ENCODE measurements around the gene TEX13D. TPM values are rescaled to one million over a fixed set of nuclear protein-coding genes. Genes with fewer than 3 reads are reported as not detected.

The TEX13D gene
- total RNA-seq, 6 donors from 2014 or later = not detected

DNA sequence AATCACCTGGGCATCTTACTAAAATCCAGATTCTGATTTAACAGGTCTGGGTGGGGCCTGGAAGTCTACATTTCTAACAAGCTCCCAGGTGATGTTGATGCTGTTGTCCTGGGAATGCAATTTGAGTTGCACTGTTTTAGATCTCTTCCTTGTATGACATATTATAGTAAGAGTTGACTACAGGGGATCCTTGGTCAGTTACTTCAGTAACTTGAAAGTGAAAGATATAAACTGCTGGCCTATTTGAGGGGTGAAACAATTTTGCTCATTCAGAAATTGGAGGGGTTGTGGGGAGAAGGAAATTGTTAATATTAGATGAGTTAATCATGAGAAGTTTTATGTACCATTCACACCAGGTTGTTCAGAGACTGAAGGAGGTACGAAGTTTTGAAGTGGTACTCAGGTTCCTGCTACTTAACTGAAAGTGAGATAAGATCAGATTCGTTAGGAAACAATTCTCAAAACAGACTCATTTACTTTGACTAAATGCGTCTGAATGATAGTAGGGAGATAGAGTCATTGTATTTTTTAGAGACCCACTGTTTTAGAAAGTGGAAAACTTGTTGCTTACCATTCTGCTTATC lies 26.4 kb downstream of the TEX13D start:
- ATAC-seq (ENCODE audit: low FRiP score in 2 of 2) = no peak
- Histone ChIP-seq H3K9me3 (no peaks in the 10 kb centered on the region), H3K27me3 (no peaks in the 10 kb centered on the region), H3K27ac (no peak overlapping the region), H3K4me1 (peaks cover 0 to 7% (median 0%) of the 10 kb centered on the region in 4 donors), H3K36me3 (no peaks in the 10 kb centered on the region), H3K4me3 (no peak overlapping the region)
- 25 to 43% methylated on average over 3 of the region's 3 CpGs for WGBS, 2 donors
- TF ChIP-seq EP300 (IDR thresholded peaks at IDR 0.05) (no peak), POLR2AphosphoS5 (IDR thresholded peaks at IDR 0.05) (no peak), POLR2A (IDR thresholded peaks at IDR 0.05) (no peak)
- TF ChIP-seq, protein P1, sequence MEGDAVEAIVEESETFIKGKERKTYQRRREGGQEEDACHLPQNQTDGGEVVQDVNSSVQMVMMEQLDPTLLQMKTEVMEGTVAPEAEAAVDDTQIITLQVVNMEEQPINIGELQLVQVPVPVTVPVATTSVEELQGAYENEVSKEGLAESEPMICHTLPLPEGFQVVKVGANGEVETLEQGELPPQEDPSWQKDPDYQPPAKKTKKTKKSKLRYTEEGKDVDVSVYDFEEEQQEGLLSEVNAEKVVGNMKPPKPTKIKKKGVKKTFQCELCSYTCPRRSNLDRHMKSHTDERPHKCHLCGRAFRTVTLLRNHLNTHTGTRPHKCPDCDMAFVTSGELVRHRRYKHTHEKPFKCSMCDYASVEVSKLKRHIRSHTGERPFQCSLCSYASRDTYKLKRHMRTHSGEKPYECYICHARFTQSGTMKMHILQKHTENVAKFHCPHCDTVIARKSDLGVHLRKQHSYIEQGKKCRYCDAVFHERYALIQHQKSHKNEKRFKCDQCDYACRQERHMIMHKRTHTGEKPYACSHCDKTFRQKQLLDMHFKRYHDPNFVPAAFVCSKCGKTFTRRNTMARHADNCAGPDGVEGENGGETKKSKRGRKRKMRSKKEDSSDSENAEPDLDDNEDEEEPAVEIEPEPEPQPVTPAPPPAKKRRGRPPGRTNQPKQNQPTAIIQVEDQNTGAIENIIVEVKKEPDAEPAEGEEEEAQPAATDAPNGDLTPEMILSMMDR (IDR thresholded peaks at IDR 0.05) = no peak
- DNase-seq = no peak

DNA sequence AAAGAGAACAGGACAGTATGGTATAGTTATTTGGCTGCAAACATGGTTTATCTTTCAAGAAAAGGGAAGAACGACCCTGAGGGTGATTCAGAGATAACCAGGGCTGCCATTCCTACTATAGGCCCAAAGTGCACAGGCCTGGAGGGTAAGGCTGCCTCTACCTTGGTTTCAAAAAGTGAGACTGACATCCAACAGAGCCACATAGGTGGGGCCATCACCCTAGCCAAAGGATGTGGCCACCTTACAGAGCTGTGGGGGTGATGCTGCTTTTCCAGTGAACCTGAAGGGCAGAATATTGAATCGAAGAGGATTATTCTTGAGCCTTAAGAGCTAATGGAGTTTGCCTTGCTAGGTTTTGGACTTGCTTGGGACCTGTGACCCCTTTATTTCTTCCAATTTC lies 29.6 kb downstream of the TEX13D start:
- Histone ChIP-seq H3K9me3 (no peaks in the 10 kb centered on the region), H3K4me3 (no peak overlapping the region), H3K36me3 (no peaks in the 10 kb centered on the region), H3K27me3 (no peaks in the 10 kb centered on the region), H3K27ac (no peak overlapping the region), H3K4me1 (peaks cover 0 to 7% (median 0%) of the 10 kb centered on the region in 4 donors)
- ATAC-seq (ENCODE audit: low FRiP score in 2 of 2) (no peak), DNase-seq (no peak)
- 48 to 70% methylated on average over 2 of the region's 2 CpGs for WGBS, 2 donors
- TF ChIP-seq, protein P1 (IDR thresholded peaks at IDR 0.05) = no peak
- TF ChIP-seq EP300 (IDR thresholded peaks at IDR 0.05) (no peak), POLR2AphosphoS5 (IDR thresholded peaks at IDR 0.05) (no peak), POLR2A (IDR thresholded peaks at IDR 0.05) (no peak)

DNA sequence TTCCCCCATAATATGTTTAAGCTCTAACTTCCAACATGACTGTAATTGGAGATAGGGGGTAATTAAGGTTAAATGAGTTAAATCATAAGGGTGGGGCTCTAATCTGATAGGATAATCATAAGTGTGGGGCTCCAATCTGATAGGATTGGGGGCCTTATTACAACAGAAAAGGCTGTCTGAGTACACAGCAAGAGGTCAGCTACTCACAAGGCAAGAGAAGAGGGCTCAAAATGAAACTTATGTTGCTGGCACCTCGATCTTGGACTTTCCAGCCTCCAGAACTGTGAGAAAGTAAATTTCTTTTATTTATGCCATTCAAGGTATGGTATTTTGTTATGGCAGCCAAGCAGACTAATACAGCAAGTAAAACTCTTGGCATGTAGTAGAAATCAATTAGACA lies 30.3 kb downstream of the TEX13D start:
- ATAC-seq (ENCODE audit: low FRiP score in 2 of 2) = no peak
- DNase-seq = no peak
- Histone ChIP-seq H3K4me3 (no peak overlapping the region), H3K36me3 (no peaks in the 10 kb centered on the region), H3K9me3 (no peaks in the 10 kb centered on the region), H3K4me1 (peaks cover 0 to 7% (median 0%) of the 10 kb centered on the region in 4 donors), H3K27me3 (no peaks in the 10 kb centered on the region), H3K27ac (no peak overlapping the region)
- WGBS, 2 donors = 54 to 83% methylated on average over 1 of the region's 1 CpG
- TF ChIP-seq EP300 (IDR thresholded peaks at IDR 0.05) (no peak), POLR2A (IDR thresholded peaks at IDR 0.05) (no peak), POLR2AphosphoS5 (IDR thresholded peaks at IDR 0.05) (no peak)
- TF ChIP-seq, protein P1 (IDR thresholded peaks at IDR 0.05) = no peak

DNA sequence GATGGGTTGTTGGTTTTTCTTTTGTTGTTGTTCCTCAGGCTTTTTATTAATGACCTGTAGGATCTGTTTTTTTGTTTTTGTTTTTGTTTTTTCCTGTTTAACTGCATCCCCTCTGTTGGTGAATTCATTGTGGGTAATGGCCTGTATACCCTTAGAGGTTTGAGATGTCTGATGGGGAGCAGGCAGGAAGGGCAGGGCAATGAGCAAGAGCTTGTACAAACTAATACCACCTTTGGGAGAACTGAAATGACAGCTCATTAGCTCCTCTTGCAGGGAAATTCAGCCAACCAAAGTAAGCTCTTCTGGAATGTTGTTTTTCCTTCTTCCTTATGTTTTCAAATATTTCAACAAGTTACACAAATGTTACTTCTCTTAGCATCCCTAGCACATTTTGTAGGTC lies 37.3 kb downstream of the TEX13D start:
- H3K36me3 ChIP-seq = no peaks in the 10 kb centered on the region
- peak overlapping the region in 1 of 4 donors; percentile 10 for H3K27ac ChIP-seq
- H3K9me3 ChIP-seq = no peaks in the 10 kb centered on the region
- no peak for DNase-seq
- H3K4me3 ChIP-seq = no peak overlapping the region
- TF ChIP-seq POLR2A (IDR thresholded peaks at IDR 0.05) = no peak
- TF ChIP-seq POLR2AphosphoS5 (IDR thresholded peaks at IDR 0.05) = no peak
- TF ChIP-seq EP300 (IDR thresholded peaks at IDR 0.05) = no peak
- TF ChIP-seq, protein P1 (IDR thresholded peaks at IDR 0.05) = no peak
- peaks cover 0 to 9% (median 2%) of the 10 kb centered on the region in 4 donors for H3K4me1 ChIP-seq
- no peak for ATAC-seq (ENCODE audit: low FRiP score in 2 of 2)
- no peaks in the 10 kb centered on the region for H3K27me3 ChIP-seq

DNA sequence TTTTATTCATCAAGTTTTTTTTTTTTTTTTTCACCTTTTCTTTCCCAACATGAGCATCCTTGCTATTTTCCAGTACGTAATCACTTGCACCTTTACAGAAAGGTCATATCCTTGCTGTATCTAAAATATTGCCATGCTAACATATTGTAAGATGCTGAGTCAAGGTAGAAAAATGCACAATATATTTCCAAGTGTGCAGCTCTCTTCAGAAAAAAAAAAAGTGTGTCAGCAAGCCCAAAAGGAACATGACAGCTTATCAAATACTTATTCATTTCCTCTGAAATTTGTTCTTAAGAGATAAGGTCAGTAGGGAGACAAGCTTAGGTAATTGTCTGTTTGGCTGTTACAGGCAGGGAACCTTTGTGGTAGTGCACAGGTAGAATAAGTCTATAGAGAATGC lies 40.9 kb downstream of the TEX13D start:
- no peak overlapping the region for H3K4me3 ChIP-seq
- ATAC-seq (ENCODE audit: low FRiP score in 2 of 2) = no peak
- TF ChIP-seq POLR2AphosphoS5 (IDR thresholded peaks at IDR 0.05) = no peak
- no peak for TF ChIP-seq POLR2A (IDR thresholded peaks at IDR 0.05)
- TF ChIP-seq, protein P1 (IDR thresholded peaks at IDR 0.05) = no peak
- TF ChIP-seq EP300 (IDR thresholded peaks at IDR 0.05) = no peak

More for the DNA sequence above, 40.9 kb downstream of the TEX13D start:
- DNase-seq = no peak
- Histone ChIP-seq H3K36me3 (no peaks in the 10 kb centered on the region), H3K4me1 (peaks cover 0 to 9% (median 2%) of the 10 kb centered on the region in 4 donors), H3K9me3 (no peaks in the 10 kb centered on the region), H3K27me3 (no peaks in the 10 kb centered on the region), H3K27ac (no peak overlapping the region)
- WGBS, 2 donors = 44 to 70% methylated on average over 1 of the region's 1 CpG
